Ishikawa (cell line): ENCODE data around the gene KPNA3.

Experiments
- CEBPB ChIP-seq: IDR thresholded peaks from 2 replicates; pipeline ENCODE4 v1.6.1; 2012
- CREB1 ChIP-seq: IDR thresholded peaks from 2 replicates; pipeline ENCODE4 v1.6.1; 2012; ENCODE audit warnings: low read depth
- EGR1 ChIP-seq: IDR thresholded peaks from 2 replicates; pipeline ENCODE4 v1.6.1; 2012
- EP300 ChIP-seq: IDR thresholded peaks from 2 replicates; pipeline ENCODE4 v1.6.1; 2012; ENCODE audit warnings: borderline replicate concordance
- FOXM1 ChIP-seq: IDR thresholded peaks from 2 replicates; pipeline ENCODE4 v1.6.1; 2012; ENCODE audit warnings: low read depth, borderline replicate concordance
- MAX ChIP-seq: IDR thresholded peaks from 2 replicates; pipeline ENCODE4 v1.6.1; 2012
- NFIC ChIP-seq: IDR thresholded peaks from 2 replicates; pipeline ENCODE4 v1.6.1; 2012
- RAD21 ChIP-seq: IDR thresholded peaks from 2 replicates; pipeline ENCODE4 v1.6.1; 2012; ENCODE audit warnings: low read depth
- REST ChIP-seq: IDR thresholded peaks from 2 replicates; pipeline ENCODE4 v1.6.1; 2012; ENCODE audit warnings: low read depth, mild to moderate bottlenecking
- TAF1 ChIP-seq: IDR thresholded peaks from 2 replicates; pipeline ENCODE4 v1.6.1; 2012; ENCODE audit warnings: low read depth, mild to moderate bottlenecking
- TCF12 ChIP-seq: IDR thresholded peaks from 2 replicates; pipeline ENCODE4 v1.6.1; 2012; ENCODE audit warnings: low read depth
- TEAD4 ChIP-seq: IDR thresholded peaks from 2 replicates; pipeline ENCODE4 v1.6.1; 2012
- USF1 ChIP-seq: IDR thresholded peaks from 2 replicates; pipeline ENCODE4 v1.6.1; 2012
- YY1 ChIP-seq: IDR thresholded peaks from 2 replicates; pipeline ENCODE4 v1.6.1; 2012; ENCODE audit warnings: low read depth
- ZBTB7A ChIP-seq: IDR thresholded peaks from 2 replicates; pipeline ENCODE4 v1.6.1; 2012; ENCODE audit warnings: low read depth

Gene KPNA3

GRCh38 chr13:49777746-49778614 is 14.5 kb downstream of the KPNA3 start:
- TF ChIP-seq FOXM1 (no peak), TAF1 (no peak), REST (no peak), NFIC (no peak), TEAD4 (no peak), USF1 (no peak), RAD21 (no peak), EP300 (no peak), EGR1 (no peak), TCF12 (no peak), MAX (no peak), CREB1 (no peak), ZBTB7A (no peak), YY1 (no peak), CEBPB (no peak)

GRCh38 chr13:49776871-49777270 is 15.6 kb downstream of the KPNA3 start:
- no peak for TF ChIP-seq RAD21
- no peak for TF ChIP-seq MAX
- TF ChIP-seq NFIC = no peak
- TF ChIP-seq YY1 = no peak

- no peak for TF ChIP-seq CREB1
- TF ChIP-seq FOXM1 = no peak
- no peak for TF ChIP-seq EP300
- TF ChIP-seq USF1 = no peak
- no peak for TF ChIP-seq ZBTB7A
- TF ChIP-seq RAD21 = no peak
- no peak for TF ChIP-seq MAX
- TF ChIP-seq YY1 = no peak
- no peak for TF ChIP-seq TCF12
Measured at GRCh38 chr13:49774376-49775005, 18.0 kb downstream of the KPNA3 start.

- TF ChIP-seq RAD21 (no peak), ZBTB7A (no peak), USF1 (no peak), NFIC (no peak), EP300 (no peak), CREB1 (no peak), TEAD4 (no peak), TAF1 (no peak), REST (no peak), CEBPB (no peak), YY1 (no peak), FOXM1 (no peak), TCF12 (no peak), MAX (no peak), EGR1 (no peak)
Measured at GRCh38 chr13:49772828-49773227, 19.7 kb downstream of the KPNA3 start.

- TF ChIP-seq FOXM1 (no peak), TAF1 (no peak), TCF12 (no peak), CEBPB (no peak), EP300 (no peak), RAD21 (no peak), ZBTB7A (no peak), CREB1 (no peak), TEAD4 (no peak), USF1 (no peak), MAX (no peak), REST (no peak)
Measured at GRCh38 chr13:49760558-49760957, 31.9 kb downstream of the KPNA3 start.
